CD4-positive, alpha-beta T cell treated with Interleukin-10 for 1 hour (primary cell): ENCODE measurements around the gene VPS41.
"Not testable (repeated sequence)": the region's sequence is repeated elsewhere in the genome, so short reads cannot be mapped to it uniquely, and the experiment has no call there.

Experiments used
- DNase-seq: peaks from one replicate; pipeline ENCODE4 v3.0.0-alpha.2; 2020

VPS41 gene

GRCh38 chr7:38905056-38905759 is 3.8 kb downstream of the VPS41 start:
- DNase-seq: no peak

DNA sequence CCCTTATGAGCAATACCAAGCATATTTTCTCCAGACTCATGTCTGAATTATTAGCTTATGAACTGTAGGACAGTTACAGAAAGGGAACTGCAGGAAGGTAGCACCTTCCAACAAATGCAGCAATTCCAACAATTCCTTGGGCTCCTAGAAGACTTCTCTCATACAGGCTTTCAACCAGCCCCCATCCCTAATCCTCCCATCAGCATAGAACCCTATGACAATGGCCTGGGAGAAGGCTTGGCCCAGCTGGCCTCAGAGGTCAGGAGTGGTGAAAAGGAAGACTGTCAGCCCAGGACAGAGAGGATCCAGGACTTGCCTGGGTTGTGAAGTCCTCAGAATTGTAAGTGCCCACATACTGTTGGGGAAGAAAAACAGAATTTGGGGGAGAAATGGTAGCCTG is 5.9 kb downstream of the VPS41 start:
- DNase-seq: no peak

- no peak for DNase-seq
These were observed 6.5 kb downstream of the VPS41 start for GRCh38 chr7:38902449-38902848.

GRCh38 chr7:38893061-38893460 is 15.9 kb downstream of the VPS41 start:
- DNase-seq: no peak

- DNase-seq: no peak
These were observed 18.4 kb downstream of the VPS41 start for GRCh38 chr7:38890597-38890996.

DNA sequence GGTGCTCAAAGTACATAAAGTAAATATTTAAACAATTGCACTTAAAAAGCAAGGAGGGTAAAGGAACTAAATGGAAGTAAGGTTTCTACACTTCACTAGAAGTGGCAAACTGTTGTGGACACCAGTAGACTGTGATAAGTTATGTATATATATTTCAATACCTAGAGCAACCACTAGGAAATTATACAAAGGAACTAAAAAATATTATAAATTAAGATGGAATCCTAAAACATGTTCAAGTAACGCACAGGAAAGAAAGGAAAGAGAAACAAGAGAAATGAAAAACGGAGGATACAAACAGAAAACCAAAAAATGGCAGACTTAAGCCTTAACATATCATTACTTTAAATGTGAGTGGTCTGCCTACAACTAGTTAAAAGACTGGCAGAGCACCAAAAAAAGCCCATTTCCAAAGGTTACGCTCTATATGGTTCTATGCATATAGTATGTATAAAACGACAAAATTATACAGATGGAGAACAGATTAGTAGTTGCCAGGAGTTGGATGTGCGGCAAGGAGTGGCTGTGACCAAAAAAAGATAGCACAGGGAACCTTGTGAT is 19.0 kb downstream of the VPS41 start:
- DNase-seq: no peak

DNA sequence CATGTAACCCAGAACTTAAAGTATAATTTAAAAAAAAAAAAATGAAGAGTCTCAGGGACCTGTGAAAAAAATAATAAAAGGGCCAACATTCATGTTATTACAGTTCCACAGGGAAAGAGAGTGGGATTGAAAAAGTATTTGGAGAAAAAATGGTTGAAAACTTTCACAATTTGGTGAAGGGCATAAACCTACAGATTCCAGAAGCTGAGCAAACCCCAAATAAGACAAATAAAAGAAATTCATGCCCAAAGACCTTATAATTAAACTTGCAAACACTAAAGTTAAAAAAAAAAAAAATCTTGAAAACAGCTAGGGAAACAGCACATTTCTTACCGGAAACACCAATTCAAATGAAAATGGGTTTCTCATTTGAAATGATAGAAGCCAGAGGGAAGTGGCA is 19.9 kb downstream of the VPS41 start:
- DNase-seq: no peak

GRCh38 chr7:38886265-38886664 is 22.7 kb downstream of the VPS41 start:
- no peak for DNase-seq

DNA sequence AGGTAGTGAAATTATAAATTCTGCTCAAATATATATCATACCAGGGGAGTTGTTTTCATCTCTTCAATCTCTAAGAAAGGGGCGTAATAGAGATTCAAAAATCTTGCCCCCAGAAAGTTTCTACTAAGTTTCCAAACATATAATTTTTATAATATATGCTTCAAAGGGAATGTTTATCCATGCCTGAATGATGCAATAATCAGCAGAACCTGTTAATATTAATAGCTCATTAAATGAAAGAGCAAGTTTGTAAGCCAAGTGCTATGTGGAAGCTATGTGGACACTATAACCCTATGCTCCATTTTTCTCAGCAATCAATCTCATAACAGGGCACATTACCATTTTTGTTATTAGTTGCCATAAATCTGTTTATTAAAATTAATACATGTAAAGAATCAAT is 25.3 kb downstream of the VPS41 start:
- DNase-seq: no peak

DNA sequence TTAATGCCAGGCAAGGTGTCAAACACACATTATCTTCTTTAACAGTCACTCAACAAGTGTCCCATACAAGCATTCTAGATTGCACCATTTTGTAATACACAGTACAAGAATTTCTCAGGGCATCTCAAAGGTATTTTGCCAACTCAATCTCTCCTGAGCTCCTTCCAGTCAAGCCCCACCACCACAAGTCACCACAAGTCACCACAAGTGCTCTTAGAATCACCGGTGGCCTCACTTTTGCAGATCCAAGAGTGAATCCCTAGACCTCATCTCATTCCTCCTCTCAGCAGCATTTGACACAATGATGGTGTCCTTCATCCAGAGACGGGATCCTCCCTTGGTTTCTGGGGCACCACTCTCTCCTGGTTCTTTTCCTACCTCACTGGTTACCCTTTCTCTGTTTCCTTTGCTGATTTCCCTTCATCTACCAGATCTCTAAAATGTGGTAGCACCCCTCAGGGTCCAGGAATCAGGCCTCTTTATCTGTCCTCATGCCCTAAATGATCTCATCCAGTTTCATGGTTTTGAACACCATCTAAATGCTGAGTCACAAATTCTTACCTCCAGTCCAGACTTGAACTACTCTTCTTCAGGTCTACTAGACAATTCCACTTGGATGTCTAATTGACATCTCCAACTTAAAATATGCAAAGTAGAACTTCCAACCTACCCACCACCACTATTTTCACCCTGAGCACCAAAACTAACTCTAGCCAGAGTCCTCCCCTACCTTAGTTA is 26.9 kb downstream of the VPS41 start:
- no peak for DNase-seq

- DNase-seq: no peak
These were observed 28.0 kb downstream of the VPS41 start for GRCh38 chr7:38881015-38881414.

- DNase-seq: no peak
These were observed 28.5 kb downstream of the VPS41 start for GRCh38 chr7:38880454-38880853.

DNA sequence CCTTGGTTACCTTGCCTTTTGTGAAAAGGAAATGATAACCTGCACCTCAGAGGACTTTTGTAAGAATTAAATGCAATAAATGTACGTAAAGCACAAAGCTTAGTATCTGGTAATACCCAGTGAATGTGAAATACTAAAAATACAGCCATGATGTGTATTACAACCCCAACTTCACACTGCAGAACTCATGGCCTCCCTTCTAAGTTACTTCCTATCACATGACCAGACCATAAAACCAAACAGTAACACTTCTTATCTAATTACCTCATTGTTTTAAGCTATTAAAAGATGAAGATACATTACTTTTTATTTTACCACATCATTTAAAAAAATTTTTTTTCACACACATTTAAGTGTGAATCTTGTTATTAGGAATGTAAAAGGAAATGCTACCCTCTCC is 29.0 kb downstream of the VPS41 start:
- DNase-seq: no peak

- DNase-seq: no peak
These were observed 30.1 kb downstream of the VPS41 start for GRCh38 chr7:38878694-38879457.

- DNase-seq: no peak
These were observed 35.6 kb downstream of the VPS41 start for GRCh38 chr7:38873433-38873832.

DNA sequence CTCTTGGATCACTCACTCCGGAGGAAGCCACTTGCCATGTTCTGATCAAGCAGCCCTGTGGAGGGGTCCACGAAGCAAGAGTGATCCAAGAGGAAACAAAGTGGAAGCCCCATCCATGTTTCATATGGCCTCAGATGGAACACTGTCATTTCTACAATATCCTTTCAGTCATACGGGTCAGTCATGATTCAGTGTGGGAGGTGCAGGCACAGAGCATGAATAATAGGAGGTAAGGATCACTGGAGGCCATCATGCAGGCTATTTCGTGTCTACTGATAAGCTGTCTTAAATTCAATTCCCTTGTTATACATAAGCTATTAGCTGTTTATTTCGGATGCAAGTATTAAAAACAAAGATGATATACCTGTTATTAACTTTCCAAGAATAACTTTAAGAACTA is 36.8 kb downstream of the VPS41 start:
- no peak for DNase-seq

- no peak for DNase-seq
These were observed 38.8 kb downstream of the VPS41 start for GRCh38 chr7:38870147-38870546.

DNA sequence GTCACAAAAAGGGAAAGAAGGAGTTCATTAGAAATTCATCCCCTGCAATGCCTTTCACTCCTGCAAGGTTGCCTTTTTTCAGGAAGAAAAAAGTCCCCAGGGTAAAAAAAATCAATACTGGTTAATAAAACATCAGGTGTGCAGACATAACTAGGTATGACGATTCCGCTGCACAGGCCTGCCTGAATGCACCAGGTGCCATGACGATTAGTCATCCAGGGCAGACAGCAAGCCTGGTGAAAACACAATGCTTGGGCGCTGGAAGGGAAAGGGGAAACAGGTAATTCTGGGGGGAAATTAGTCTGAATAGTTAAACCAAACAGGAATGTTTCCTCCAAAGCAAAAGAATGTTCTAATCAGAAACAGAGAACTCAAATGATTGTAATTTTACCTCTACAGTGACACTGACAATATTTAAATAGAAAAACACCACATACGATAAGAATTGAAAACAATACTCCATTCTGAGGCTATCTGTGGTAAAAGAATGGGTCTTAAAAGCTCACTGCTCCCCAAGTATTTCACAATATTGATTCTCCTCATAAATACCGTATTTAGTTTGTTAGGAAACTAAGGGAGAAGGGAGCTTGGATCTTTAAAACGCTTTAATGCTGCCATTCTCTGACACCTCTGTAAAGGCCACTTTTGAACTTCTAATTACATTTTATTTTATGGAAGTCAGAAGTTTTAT is 45.2 kb downstream of the VPS41 start:
- DNase-seq: no peak

DNA sequence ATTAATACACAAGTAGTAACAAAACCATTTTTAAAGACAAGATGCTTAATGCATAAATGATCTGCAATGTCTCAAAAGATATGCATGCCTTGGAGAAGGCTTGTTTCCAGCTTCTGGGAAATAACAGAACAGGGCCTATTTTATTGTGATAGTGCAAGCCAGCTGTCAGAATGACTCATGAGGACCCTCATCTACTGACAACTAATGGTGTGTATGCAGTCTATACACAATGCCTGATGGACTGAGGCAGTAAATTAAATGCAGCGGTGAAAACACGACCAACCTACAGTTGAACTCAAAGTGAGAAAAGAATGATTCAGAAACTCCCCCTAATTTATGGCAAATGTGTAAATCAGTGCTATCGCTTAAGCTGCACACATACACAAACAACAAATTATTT is 46.3 kb downstream of the VPS41 start:
- no peak for DNase-seq

- DNase-seq: no peak
These were observed 50.6 kb downstream of the VPS41 start for GRCh38 chr7:38858259-38858884.

DNA sequence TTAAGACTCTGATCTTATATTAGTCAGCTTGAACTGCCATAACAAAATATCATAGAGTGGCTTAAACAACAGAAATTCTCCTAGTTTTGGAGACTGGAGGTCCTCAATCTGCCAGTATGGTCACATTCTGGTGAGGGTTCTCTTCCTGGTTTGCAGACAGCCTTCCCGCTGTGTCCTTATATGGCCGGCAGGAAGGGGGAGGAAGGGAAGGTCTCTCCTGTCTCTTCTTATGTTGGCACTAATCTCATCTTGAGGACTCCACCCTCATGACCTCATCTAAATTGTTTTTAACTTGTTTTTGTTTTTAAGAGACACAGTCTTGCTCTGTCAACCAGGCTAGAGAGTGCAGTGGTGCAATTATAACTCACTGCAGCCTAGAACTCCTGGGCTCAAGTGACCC is 53.1 kb downstream of the VPS41 start:
- no peak for DNase-seq

GRCh38 chr7:38855386-38855785 is 53.6 kb downstream of the VPS41 start:
- DNase-seq: no peak

GRCh38 chr7:38854947-38855346 is 54.0 kb downstream of the VPS41 start:
- DNase-seq: not testable (repeated sequence)
